22Rv1 (cell line): Measurements from ENCODE around the gene WDFY4.

Experiments
- H3K27ac ChIP-seq: fragments of 450-650 bp; 2 replicates; pipeline ENCODE4 v1.5.1; 2017
- ZFX ChIP-seq: fragments of 450-650 bp; IDR thresholded peaks from 2 replicates; pipeline ENCODE4 v1.6.1; 2017; ENCODE audit warnings: antibody characterized with exemption, borderline replicate concordance
- TF ChIP-seq, protein P1 (sequence below): fragments of 450-650 bp; IDR thresholded peaks from 2 replicates; pipeline ENCODE4 v1.5.1; 2017; ENCODE audit warnings: mild to moderate bottlenecking

WDFY4 gene

GRCh38 chr10:48929413-48929990 lies 244.8 kb downstream of the WDFY4 start:
- no peak overlapping the region for H3K27ac ChIP-seq
- TF ChIP-seq, protein P1, sequence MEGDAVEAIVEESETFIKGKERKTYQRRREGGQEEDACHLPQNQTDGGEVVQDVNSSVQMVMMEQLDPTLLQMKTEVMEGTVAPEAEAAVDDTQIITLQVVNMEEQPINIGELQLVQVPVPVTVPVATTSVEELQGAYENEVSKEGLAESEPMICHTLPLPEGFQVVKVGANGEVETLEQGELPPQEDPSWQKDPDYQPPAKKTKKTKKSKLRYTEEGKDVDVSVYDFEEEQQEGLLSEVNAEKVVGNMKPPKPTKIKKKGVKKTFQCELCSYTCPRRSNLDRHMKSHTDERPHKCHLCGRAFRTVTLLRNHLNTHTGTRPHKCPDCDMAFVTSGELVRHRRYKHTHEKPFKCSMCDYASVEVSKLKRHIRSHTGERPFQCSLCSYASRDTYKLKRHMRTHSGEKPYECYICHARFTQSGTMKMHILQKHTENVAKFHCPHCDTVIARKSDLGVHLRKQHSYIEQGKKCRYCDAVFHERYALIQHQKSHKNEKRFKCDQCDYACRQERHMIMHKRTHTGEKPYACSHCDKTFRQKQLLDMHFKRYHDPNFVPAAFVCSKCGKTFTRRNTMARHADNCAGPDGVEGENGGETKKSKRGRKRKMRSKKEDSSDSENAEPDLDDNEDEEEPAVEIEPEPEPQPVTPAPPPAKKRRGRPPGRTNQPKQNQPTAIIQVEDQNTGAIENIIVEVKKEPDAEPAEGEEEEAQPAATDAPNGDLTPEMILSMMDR, result no peak
- TF ChIP-seq ZFX, result no peak

GRCh38 chr10:48931188-48931587 lies 246.5 kb downstream of the WDFY4 start:
- H3K27ac ChIP-seq, result no peak overlapping the region
- no peak for TF ChIP-seq ZFX
- TF ChIP-seq, protein P1, result no peak

GRCh38 chr10:48932831-48933664 lies 248.4 kb downstream of the WDFY4 start:
- H3K27ac ChIP-seq, result no peak overlapping the region
- TF ChIP-seq ZFX, result no peak
- TF ChIP-seq, protein P1, result no peak

DNA sequence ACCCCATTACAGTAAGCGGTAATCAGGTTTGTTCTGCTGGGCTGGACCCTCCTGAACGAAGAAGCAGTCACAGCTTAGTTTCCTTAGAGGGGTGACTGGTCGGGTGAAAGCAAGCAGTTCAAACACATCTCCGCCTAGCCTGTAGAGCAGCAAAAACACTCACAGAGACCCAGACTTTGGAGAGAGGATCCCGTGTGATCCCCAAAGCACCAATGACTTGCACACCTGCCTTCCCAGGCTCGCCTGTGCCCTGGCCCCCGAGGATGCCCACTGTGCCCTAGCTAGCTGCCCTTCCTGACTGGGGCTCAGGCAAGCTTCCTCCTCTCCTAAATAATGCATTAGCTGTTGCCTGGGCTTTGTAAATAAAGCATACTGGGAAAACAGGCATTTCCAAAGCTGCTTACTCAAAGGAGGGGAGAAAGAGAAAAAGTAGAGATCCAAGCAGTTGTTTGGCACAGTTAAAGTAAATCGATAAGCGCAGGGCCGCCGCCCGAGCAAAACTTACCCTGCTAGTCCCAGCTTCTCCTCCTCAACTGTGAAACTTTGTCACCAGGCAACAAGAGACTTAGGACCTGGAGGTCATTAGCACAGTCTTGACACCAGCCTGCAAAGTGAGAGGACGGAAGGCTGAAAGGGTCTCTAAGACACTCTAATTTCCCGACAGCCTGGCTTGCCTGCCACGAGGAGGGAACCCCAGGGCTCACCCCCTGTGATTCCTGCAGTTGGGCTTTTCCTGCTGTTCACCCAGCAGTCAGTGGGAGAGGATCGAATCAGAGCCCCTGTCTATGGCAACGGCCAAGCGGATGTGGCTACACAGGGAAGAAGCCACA lies 250.2 kb downstream of the WDFY4 start:
- no peak overlapping the region for H3K27ac ChIP-seq
- no peak for TF ChIP-seq ZFX
- TF ChIP-seq, protein P1, result no peak

DNA sequence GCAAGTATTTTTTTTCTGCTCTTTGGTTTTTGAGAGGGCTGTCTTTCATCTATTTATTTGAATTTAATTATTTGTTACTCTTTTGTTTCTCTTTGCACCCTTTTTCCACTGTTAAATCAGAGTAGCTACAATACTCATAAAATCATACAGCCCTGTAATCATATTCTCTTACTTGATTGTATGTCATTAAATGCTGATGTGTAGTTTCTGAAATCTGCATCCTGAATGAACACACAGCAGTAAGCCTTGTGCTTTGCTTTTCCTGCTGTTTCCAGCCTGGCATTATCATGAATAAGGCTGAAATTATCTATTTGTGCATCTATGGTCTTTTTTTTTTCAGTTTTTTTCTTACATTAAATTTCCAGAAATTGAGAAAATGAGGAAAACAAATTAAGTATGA lies 250.9 kb downstream of the WDFY4 start:
- no peak overlapping the region for H3K27ac ChIP-seq
- TF ChIP-seq, protein P1, result no peak
- TF ChIP-seq ZFX, result no peak

DNA sequence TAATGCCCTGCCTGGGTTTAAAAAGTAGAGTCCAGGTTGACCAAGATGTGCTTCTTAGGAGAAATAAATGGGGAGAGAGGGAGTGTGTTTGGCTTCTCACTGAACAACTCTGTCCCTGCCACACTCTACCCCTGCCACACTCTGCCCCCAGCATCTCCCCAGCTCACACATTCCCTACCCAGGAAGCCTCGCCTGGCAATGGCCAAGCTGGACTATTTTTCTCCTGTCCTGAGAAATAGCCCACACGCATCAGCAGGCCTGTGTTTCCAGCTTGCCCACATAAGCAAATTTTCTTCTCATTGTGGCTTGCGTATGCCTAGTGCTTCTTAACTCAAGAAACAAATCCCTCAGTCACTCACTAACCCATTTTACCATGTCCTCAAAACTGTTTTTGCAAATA lies 253.1 kb downstream of the WDFY4 start:
- no peak overlapping the region for H3K27ac ChIP-seq
- TF ChIP-seq, protein P1, result no peak
- no peak for TF ChIP-seq ZFX

DNA sequence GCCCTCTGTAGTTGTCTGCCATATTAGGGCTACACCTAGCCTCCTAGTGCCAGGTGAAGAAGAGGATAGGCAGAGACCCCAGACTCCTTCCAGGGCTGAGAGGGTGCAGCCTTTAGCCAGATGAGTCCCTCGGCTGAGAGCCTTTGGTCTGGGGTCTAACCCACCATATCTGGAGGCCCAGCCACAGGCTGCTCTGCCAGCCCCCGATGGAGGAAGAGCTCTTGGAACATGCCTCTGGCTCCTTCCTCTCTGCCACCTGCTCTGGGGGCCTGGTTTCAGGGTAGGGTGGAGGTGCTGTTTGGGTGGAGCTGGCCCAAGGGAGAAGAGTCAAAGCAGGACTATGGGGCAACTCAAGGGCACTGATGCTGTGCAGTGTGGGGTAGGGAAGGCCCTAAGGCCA lies 253.6 kb downstream of the WDFY4 start:
- no peak overlapping the region for H3K27ac ChIP-seq
- TF ChIP-seq ZFX, result no peak
- TF ChIP-seq, protein P1, result no peak
